Panc1 (cell line): ENCODE results near the gene GORAB. TPM values are rescaled to one million over a fixed set of nuclear protein-coding genes. Genes with fewer than 3 reads are reported as not detected.

Experiments used
- ATAC-seq: fragments of 200-7000 bp; cut with Tn5 transposase; 2 replicates; pipeline ENCODE4 v1.9.1; 2020; ENCODE audit warnings: mild to moderate bottlenecking, moderate library complexity
- BruUV-seq: library from RNA; stranded (reverse); fragments of 400-500 nt; replicated peaks from 2 replicates; lab custom pipeline; 2021; lab: Mats Ljungman, UMichigan
- CTCF ChIA-PET: fragments of 300-600 bp; sonication (Branson Sonifier 250); formaldehyde crosslinking; loops from one replicate; lab custom pipeline; 2022; ENCODE audit warnings: antibody characterized with exemption; lab: Charles Lee
- POLR2A ChIA-PET: fragments of 300-600 bp; sonication (Branson Sonifier 250); formaldehyde crosslinking; loops from one replicate; lab custom pipeline; 2022; ENCODE audit warnings: antibody characterized with exemption; lab: Charles Lee
- DNase-seq: peaks from one replicate; pipeline ENCODE4 v3.0.0-alpha.2; 2010; ENCODE audit warnings: low read depth, low spot score
- H3K27ac ChIP-seq: 2 replicates; pipeline ENCODE4 v1.5.1; 2011; ENCODE audit warnings: mild to moderate bottlenecking, low read length, inconsistent platforms
- H3K27me3 ChIP-seq: fragments of 200-500 bp; sonication (Bioruptor generic); 2 replicates; pipeline ENCODE4 v1.6.0; 2014; ENCODE audit warnings: low read length, inconsistent platforms; ENCODE audit not compliant: control insufficient read depth, insufficient read depth
- H3K36me3 ChIP-seq: fragments of 200-500 bp; sonication (Bioruptor generic); 2 replicates; pipeline ENCODE4 v1.5.1; 2014; ENCODE audit warnings: inconsistent platforms, mild to moderate bottlenecking, low read length, moderate library complexity; ENCODE audit not compliant: control insufficient read depth, insufficient read depth
- H3K4me1 ChIP-seq: 2 replicates; pipeline ENCODE4 v1.5.1; 2011; ENCODE audit warnings: inconsistent platforms, mild to moderate bottlenecking, low read length, moderate library complexity; ENCODE audit not compliant: control insufficient read depth, insufficient read depth
- H3K4me3 ChIP-seq, 2 experiments: 2 replicates each; pipeline ENCODE4 v1.5.1; 2011 to 2012; ENCODE audit warnings: low read depth in 2 of 2, low read length in 2 of 2, mild to moderate bottlenecking in 2 of 2, inconsistent platforms in 1 of 2, moderate library complexity in 1 of 2
- H3K9me3 ChIP-seq: fragments of 200-500 bp; sonication (Bioruptor generic); 2 replicates; pipeline ENCODE4 v1.5.1; 2014; ENCODE audit warnings: low read depth, mild to moderate bottlenecking, inconsistent platforms, low read length, moderate library complexity; ENCODE audit not compliant: control insufficient read depth, insufficient read depth
- POLR2AphosphoS5 ChIP-seq: IDR thresholded peaks from 2 replicates; pipeline ENCODE4 v1.6.1; 2012; ENCODE audit warnings: mild to moderate bottlenecking, low read depth, low read length, moderate library complexity
- SIN3A ChIP-seq: IDR thresholded peaks from 2 replicates; pipeline ENCODE4 v1.6.1; 2012; ENCODE audit warnings: low read depth, mild to moderate bottlenecking, low read length, moderate library complexity, borderline replicate concordance; ENCODE audit not compliant: insufficient read depth
- TCF7L2 ChIP-seq: IDR thresholded peaks from 2 replicates; pipeline ENCODE4 v1.6.1; 2011; ENCODE audit warnings: mild to moderate bottlenecking, low read depth, low read length, inconsistent platforms
- in situ Hi-C: cut with HindIII; loops from 2 replicates; pipeline ENCODE4 v1.10.0; 2016; ENCODE audit warnings: low sequenced_read_pairs, low pct_unique_long_range_greater_than_20kb
- intact Hi-C: fragments of 100-400 bp; cut with micrococcal nuclease; formaldehyde crosslinking; loops from one replicate; pipeline ENCODE4 v1.10.0; 2022; ENCODE audit not compliant: unreplicated experiment
- total RNA-seq: library from RNA; stranded (reverse); gene quantifications from one replicate; pipeline ENCODE4 v1.2.1, GENCODE V29; 2021; ENCODE audit not compliant: unreplicated experiment
- TF ChIP-seq, protein P1 (sequence below), 2 experiments: IDR thresholded peaks; 2 replicates each; pipeline ENCODE4 v1.6.1; 2011 to 2012; ENCODE audit warnings: low read depth in 2 of 2, control low read depth in 1 of 2, low read length in 1 of 2, mild to moderate bottlenecking in 1 of 2, moderate library complexity in 1 of 2; ENCODE audit not compliant: insufficient read depth in 1 of 2
- TF ChIP-seq, protein P2 (sequence below): fragments of 450-650 bp; IDR thresholded peaks from 2 replicates; pipeline ENCODE4 v1.5.1; 2017; ENCODE audit warnings: mild to moderate bottlenecking

Gene GORAB
- total RNA-seq, 1 experiment from 2014 or later = 8.1 TPM

DNA sequence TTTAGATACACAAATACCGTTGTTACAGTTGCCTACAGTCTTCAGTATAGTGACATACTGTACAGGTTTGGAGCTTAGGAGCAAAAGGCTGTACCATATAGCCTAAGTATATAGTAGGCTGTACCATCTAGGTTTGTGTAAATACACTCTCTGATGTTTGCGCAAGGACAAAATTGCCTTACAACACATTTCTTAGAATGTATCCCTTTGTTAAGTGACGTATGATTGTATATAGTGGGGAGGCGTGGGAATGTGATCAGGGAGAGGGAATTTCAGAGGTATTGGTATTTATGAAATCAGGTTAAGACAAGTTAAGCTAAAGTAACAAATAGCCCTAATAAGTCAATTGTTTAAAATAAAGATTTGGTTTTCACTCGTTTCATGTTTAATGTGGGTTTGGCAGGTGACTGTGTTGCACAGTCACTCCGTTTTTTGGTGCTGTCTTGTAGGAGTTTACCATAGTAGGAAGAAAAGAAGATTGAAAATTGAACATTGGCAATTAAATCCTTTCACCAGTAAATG lies 2.7 kb downstream of the GORAB start:
- ATAC-seq (no peak), DNase-seq (no peak)
- intact Hi-C loops (no loop called here), in situ Hi-C loops (no loop called here)
- POLR2A ChIA-PET = no interaction called here
- H3K36me3 ChIP-seq = peaks cover 6% of the 10 kb centered on the region; the same call in 1 of the 2 replicates
- no peak overlapping the region for H3K27ac ChIP-seq
- TF ChIP-seq, protein P1, sequence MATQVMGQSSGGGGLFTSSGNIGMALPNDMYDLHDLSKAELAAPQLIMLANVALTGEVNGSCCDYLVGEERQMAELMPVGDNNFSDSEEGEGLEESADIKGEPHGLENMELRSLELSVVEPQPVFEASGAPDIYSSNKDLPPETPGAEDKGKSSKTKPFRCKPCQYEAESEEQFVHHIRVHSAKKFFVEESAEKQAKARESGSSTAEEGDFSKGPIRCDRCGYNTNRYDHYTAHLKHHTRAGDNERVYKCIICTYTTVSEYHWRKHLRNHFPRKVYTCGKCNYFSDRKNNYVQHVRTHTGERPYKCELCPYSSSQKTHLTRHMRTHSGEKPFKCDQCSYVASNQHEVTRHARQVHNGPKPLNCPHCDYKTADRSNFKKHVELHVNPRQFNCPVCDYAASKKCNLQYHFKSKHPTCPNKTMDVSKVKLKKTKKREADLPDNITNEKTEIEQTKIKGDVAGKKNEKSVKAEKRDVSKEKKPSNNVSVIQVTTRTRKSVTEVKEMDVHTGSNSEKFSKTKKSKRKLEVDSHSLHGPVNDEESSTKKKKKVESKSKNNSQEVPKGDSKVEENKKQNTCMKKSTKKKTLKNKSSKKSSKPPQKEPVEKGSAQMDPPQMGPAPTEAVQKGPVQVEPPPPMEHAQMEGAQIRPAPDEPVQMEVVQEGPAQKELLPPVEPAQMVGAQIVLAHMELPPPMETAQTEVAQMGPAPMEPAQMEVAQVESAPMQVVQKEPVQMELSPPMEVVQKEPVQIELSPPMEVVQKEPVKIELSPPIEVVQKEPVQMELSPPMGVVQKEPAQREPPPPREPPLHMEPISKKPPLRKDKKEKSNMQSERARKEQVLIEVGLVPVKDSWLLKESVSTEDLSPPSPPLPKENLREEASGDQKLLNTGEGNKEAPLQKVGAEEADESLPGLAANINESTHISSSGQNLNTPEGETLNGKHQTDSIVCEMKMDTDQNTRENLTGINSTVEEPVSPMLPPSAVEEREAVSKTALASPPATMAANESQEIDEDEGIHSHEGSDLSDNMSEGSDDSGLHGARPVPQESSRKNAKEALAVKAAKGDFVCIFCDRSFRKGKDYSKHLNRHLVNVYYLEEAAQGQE (IDR thresholded peaks at IDR 0.05; ENCODE audit: insufficient read depth in 1 of 2, low read depth in 2 of 2, low read length in 1 of 2) = no peak
- TF ChIP-seq, protein P2, sequence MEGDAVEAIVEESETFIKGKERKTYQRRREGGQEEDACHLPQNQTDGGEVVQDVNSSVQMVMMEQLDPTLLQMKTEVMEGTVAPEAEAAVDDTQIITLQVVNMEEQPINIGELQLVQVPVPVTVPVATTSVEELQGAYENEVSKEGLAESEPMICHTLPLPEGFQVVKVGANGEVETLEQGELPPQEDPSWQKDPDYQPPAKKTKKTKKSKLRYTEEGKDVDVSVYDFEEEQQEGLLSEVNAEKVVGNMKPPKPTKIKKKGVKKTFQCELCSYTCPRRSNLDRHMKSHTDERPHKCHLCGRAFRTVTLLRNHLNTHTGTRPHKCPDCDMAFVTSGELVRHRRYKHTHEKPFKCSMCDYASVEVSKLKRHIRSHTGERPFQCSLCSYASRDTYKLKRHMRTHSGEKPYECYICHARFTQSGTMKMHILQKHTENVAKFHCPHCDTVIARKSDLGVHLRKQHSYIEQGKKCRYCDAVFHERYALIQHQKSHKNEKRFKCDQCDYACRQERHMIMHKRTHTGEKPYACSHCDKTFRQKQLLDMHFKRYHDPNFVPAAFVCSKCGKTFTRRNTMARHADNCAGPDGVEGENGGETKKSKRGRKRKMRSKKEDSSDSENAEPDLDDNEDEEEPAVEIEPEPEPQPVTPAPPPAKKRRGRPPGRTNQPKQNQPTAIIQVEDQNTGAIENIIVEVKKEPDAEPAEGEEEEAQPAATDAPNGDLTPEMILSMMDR = no peak
- no peak for TF ChIP-seq TCF7L2
- TF ChIP-seq SIN3A = no peak
- no peak for TF ChIP-seq POLR2AphosphoS5
- BruUV-seq = no TSS peak
- no peaks in the 10 kb centered on the region for H3K9me3 ChIP-seq
- peaks cover 9% of the 10 kb centered on the region for H3K4me1 ChIP-seq
- H3K27me3 ChIP-seq = no peaks in the 10 kb centered on the region
- CTCF ChIA-PET = no interaction called here
- H3K4me3 ChIP-seq = no peak overlapping the region

DNA sequence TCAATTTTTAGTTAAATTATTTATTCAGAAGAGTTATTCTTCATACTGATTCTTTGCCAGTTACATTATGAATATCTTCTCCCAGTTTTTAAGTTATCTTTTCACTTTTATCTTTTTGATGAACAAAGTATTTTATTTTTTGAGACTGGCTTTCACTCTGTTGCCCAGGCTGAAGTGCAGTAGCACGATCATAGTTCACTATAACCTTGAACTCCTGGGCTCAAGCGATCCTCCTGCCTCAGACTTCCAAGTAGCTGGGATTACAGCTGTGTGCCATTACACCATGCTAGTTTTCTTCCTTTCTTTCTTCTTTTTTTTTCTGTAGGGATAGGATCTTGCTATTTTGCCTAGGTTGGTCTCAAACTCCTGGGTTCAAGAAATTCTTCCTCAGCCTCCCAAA lies 3.5 kb downstream of the GORAB start:
- Histone ChIP-seq H3K9me3 (no peaks in the 10 kb centered on the region), H3K4me1 (peaks cover 9% of the 10 kb centered on the region), H3K27me3 (no peaks in the 10 kb centered on the region), H3K4me3 (no peak overlapping the region), H3K36me3 (peaks cover 11% of the 10 kb centered on the region; the same call in 1 of the 2 replicates), H3K27ac (no peak overlapping the region)
- CTCF ChIA-PET = no interaction called here
- no TSS peak for BruUV-seq
- TF ChIP-seq TCF7L2 = no peak
- TF ChIP-seq POLR2AphosphoS5 = no peak
- TF ChIP-seq, protein P2 = no peak
- TF ChIP-seq, protein P1 (IDR thresholded peaks at IDR 0.05; ENCODE audit: insufficient read depth in 1 of 2, low read depth in 2 of 2, low read length in 1 of 2) = no peak
- no peak for TF ChIP-seq SIN3A
- POLR2A ChIA-PET = no interaction called here
- in situ Hi-C loops (no loop called here), intact Hi-C loops (no loop called here)
- DNase-seq = no peak
- no peak for ATAC-seq
